CD14-positive monocyte (primary cell): ENCODE results near the gene E2F2. TPM values are rescaled to one million over a fixed set of nuclear protein-coding genes. Genes with fewer than 3 reads are reported as not detected.

Source experiments
- DNase-seq, 3 donors: peaks; one replicate each; pipeline ENCODE4 v3.0.0-alpha.2; 2011 to 2022
- H2AFZ ChIP-seq: 2 replicates; pipeline ENCODE4 v1.6.0; 2012; ENCODE audit warnings: mild to moderate bottlenecking, low read depth, low read length, inconsistent platforms; ENCODE audit not compliant: insufficient read depth, poor library complexity, severe bottlenecking
- H3K27ac ChIP-seq, 2 donors: 1 replicate in 1 of 2; 2 replicates in 1 of 2; pipeline ENCODE4 v1.5.1; 2012 to 2013; ENCODE audit warnings: low read length in 2 of 2, control low read depth in 1 of 2, inconsistent platforms in 1 of 2, low read depth in 1 of 2, mild to moderate bottlenecking in 1 of 2
- H3K27me3 ChIP-seq, 2 donors: one replicate each; pipeline versions ENCODE4 v1.6.0 to v1.6.1; 2011 to 2013; ENCODE audit warnings: low read length in 2 of 2; ENCODE audit not compliant: control insufficient read depth in 2 of 2, insufficient read depth in 2 of 2
- H3K36me3 ChIP-seq, 2 donors: replicated peaks in 1 of 2; 1 replicate in 1 of 2; 2 replicates in 1 of 2; pipeline versions ENCODE4 v1.5.1 to v1.6.1; 2012 to 2013; ENCODE audit warnings: low read length in 2 of 2, control low read depth in 1 of 2, inconsistent platforms in 1 of 2, mild to moderate bottlenecking in 1 of 2; ENCODE audit not compliant: insufficient read depth in 2 of 2, control insufficient read depth in 1 of 2
- H3K4me1 ChIP-seq, 2 donors: 1 replicate in 1 of 2; 2 replicates in 1 of 2; pipeline versions ENCODE4 v1.5.1 to v1.6.1; 2012 to 2013; ENCODE audit warnings: low read length in 2 of 2, control low read depth in 1 of 2, inconsistent platforms in 1 of 2, mild to moderate bottlenecking in 1 of 2, moderate library complexity in 1 of 2; ENCODE audit not compliant: insufficient read depth in 2 of 2, control insufficient read depth in 1 of 2
- H3K4me2 ChIP-seq: replicated peaks from 2 replicates; pipeline ENCODE3; 2012; ENCODE audit warnings: low read length, moderate library complexity, mild to moderate bottlenecking; ENCODE audit not compliant: poor library complexity, severe bottlenecking; ENCODE audit errors: extremely low read depth
- H3K4me3 ChIP-seq, 3 experiments: fragments of 200-600 bp in 1 of 3; sonication (generic) in 1 of 3; replicated peaks in 1 of 3; 1 replicate in 2 of 3; 2 replicates in 1 of 3; pipeline ENCODE4 v1.5.1; 2011 to 2013; ENCODE audit warnings: low read length in 3 of 3, mild to moderate bottlenecking in 3 of 3, control low read depth in 2 of 3, low read depth in 2 of 3, inconsistent platforms in 1 of 3, moderate library complexity in 1 of 3
- H3K79me2 ChIP-seq: 2 replicates; pipeline ENCODE4 v1.6.0; 2012; ENCODE audit warnings: mild to moderate bottlenecking, control low read depth, inconsistent platforms, low read length, moderate library complexity; ENCODE audit not compliant: insufficient read depth
- H3K9ac ChIP-seq: 2 replicates; pipeline ENCODE4 v1.6.0; 2017; ENCODE audit warnings: low read length, mild to moderate bottlenecking; ENCODE audit not compliant: insufficient read depth, poor library complexity, severe bottlenecking
- H3K9me3 ChIP-seq, 2 donors: replicated peaks in 1 of 2; 1 replicate in 1 of 2; 2 replicates in 1 of 2; pipeline versions ENCODE4 v1.5.1 to v1.6.1; 2012 to 2013; ENCODE audit warnings: low read length in 2 of 2, control low read depth in 1 of 2; ENCODE audit not compliant: control insufficient read depth in 1 of 2, insufficient read depth in 1 of 2
- H4K20me1 ChIP-seq: 2 replicates; pipeline ENCODE4 v1.6.0; 2012; ENCODE audit warnings: mild to moderate bottlenecking, low read length, control low read depth, moderate library complexity; ENCODE audit not compliant: insufficient read depth
- H3K27ac Mint-ChIP-seq, 7 donors: one replicate each; pipeline ENCODE4 v1.8.0; 2020; ENCODE audit warnings: mild to moderate bottlenecking in 7 of 7, mixed read lengths in 7 of 7, moderate library complexity in 6 of 7, inconsistent platforms in 2 of 7
- H3K27me3 Mint-ChIP-seq, 3 donors: one replicate each; pipeline ENCODE4 v1.8.0; 2021 to 2022; ENCODE audit warnings: low read depth in 3 of 3, mild to moderate bottlenecking in 3 of 3, mixed read lengths in 3 of 3, moderate library complexity in 3 of 3, inconsistent platforms in 1 of 3
- H3K36me3 Mint-ChIP-seq, 2 donors: one replicate each; pipeline ENCODE4 v1.8.0; 2020; ENCODE audit warnings: mixed read lengths in 2 of 2, inconsistent platforms in 1 of 2, mild to moderate bottlenecking in 1 of 2
- H3K4me1 Mint-ChIP-seq: one replicate; pipeline ENCODE4 v1.8.0; 2020; ENCODE audit warnings: mild to moderate bottlenecking, mixed read lengths
- H3K4me3 Mint-ChIP-seq, 2 donors: one replicate each; pipeline ENCODE4 v1.8.0; 2020; ENCODE audit warnings: mild to moderate bottlenecking in 2 of 2, mixed read lengths in 2 of 2, moderate library complexity in 1 of 2
- H3K9me3 Mint-ChIP-seq, 7 donors: one replicate each; pipeline ENCODE4 v1.8.0; 2020 to 2022; ENCODE audit warnings: mixed read lengths in 7 of 7, mild to moderate bottlenecking in 6 of 7, moderate library complexity in 6 of 7, inconsistent platforms in 2 of 7
- WGBS: methylation state at CpG from one replicate; pipeline ENCODE4 v1.1.5; 2013; ENCODE audit warnings: missing lambda C conversion rate; ENCODE audit not compliant: insufficient coverage; 5-methylcytosine and 5-hydroxymethylcytosine counted together
- intact Hi-C, 2 donors: fragments of 100-400 bp; cut with micrococcal nuclease; formaldehyde crosslinking; loops; one replicate each; pipeline versions ENCODE4 v1.15.0 to v1.15.1; 2023
- polyA plus RNA-seq, 3 donors: library from polyadenylated mRNA; depleted of rRNA in 1 of 3; unstranded in 2 of 3; stranded (reverse) in 1 of 3; fragments of 300-500 nt in 2 of 3; fragments of >200 nt in 1 of 3; fragmentation: Illumina TruSeq in 2 of 3; gene quantifications; 1 replicate in 2 of 3; 2 replicates in 1 of 3; pipeline ENCODE4 v1.2.3, GENCODE V29; 2012 to 2021
- TF ChIP-seq, protein P1 (sequence below): fragments of 200-600 bp; IDR thresholded peaks from one replicate; pipeline ENCODE4 v1.8.0; 2022; ENCODE audit warnings: antibody characterized with exemption, mild to moderate bottlenecking

The E2F2 gene
- polyA plus RNA-seq, 3 donors = 0.24 to 4.7 (median 1.8) TPM

DNA sequence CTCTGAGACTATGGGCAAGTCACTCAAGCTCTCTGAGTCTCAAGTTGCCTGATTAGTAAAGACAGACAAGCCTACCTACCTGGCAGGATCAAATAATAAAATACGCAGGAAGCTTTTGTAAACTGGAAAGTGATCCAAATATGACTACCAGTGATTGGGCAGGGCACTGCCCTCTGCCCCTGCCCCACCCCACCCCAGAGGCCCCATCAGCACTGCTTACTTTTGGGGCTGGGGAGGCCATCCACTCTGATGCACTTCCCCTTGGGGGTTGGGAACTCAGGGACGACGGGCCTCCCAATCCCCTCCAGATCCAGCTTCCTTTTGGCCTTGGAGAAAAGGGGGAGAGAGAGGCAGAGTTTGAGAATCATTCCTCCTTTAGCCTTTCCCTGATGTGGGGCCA is 6.9 kb downstream of the E2F2 start:
- Histone ChIP-seq H3K27me3 (no peaks in the 10 kb centered on the region), H3K4me3 (peak overlapping the region in 1 of 3 experiments; percentile 53), H4K20me1 (no peaks in the 10 kb centered on the region), H3K4me2 (peak overlapping the region; percentile 63), H2AFZ (peak overlapping the region; percentile 50), H3K4me1 (peaks cover 76 to 77% of the 10 kb centered on the region in 2 donors), H3K79me2 (peaks cover 80% of the 10 kb centered on the region), H3K27ac (peak overlapping the region; percentile 74 to 99), H3K36me3 (peaks cover 13 to 30% of the 10 kb centered on the region in 2 donors), H3K9ac (peak overlapping the region; percentile 18), H3K9me3 (no peaks in the 10 kb centered on the region)
- TF ChIP-seq, protein P1, sequence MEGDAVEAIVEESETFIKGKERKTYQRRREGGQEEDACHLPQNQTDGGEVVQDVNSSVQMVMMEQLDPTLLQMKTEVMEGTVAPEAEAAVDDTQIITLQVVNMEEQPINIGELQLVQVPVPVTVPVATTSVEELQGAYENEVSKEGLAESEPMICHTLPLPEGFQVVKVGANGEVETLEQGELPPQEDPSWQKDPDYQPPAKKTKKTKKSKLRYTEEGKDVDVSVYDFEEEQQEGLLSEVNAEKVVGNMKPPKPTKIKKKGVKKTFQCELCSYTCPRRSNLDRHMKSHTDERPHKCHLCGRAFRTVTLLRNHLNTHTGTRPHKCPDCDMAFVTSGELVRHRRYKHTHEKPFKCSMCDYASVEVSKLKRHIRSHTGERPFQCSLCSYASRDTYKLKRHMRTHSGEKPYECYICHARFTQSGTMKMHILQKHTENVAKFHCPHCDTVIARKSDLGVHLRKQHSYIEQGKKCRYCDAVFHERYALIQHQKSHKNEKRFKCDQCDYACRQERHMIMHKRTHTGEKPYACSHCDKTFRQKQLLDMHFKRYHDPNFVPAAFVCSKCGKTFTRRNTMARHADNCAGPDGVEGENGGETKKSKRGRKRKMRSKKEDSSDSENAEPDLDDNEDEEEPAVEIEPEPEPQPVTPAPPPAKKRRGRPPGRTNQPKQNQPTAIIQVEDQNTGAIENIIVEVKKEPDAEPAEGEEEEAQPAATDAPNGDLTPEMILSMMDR = no peak
- Mint-ChIP-seq H3K4me3 (peak overlapping the region in 1 of 2 donors; percentile 48), H3K36me3 (peaks cover 10 to 38% of the 10 kb centered on the region in 2 donors), H3K27ac (peak overlapping the region; percentile 85 to 99 (median 94)), H3K9me3 (peaks cover 0 to 2% (median 0%) of the 10 kb centered on the region in 7 donors), H3K27me3 (no peaks in the 10 kb centered on the region), H3K4me1 (peaks cover 78% of the 10 kb centered on the region)
- intact Hi-C loops = no loop called here
- no peak for DNase-seq
- WGBS = no CpG with 5 or more reads among the region's 3 CpGs

DNA sequence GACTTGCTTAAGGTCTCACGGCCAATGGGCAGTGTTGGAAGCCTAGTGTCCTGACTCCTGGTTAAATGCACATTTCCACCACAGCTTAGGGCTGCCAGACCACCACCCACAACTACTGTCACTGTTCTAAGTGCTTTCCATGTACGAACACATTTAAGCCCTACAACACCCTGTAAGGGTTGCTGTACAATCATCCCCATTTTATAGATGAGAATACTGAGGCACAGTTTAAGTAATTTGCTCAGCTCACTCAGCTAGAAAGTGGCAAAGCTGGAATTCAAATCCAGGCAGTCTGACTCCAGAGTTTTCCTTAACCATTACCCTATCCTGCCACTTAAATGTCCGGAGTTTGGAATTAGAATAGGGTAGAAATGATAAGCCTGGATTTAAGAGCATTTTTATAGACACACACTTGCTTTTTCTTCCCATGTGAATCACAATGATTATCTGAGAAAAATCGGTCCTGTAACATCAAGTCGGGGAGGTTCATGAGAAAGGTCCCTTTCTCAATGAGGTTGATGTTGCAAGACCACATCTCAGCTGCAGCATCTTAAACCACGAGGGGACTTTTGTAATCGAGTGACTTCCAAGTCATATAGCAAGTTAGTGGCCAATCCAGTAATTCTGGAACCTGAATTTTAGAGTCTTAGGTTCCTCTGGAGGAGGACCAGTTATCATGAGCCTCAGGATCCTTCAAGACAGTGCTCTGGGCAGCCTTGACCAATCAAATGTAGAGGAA is 8.6 kb downstream of the E2F2 start:
- 0% methylated on average over 2 of the region's 7 CpGs for WGBS
- H3K4me2 ChIP-seq = peak overlapping the region; percentile 40

More for the DNA sequence above, 8.6 kb downstream of the E2F2 start:
- no peak overlapping the region for H2AFZ ChIP-seq
- TF ChIP-seq, protein P1 = no peak
- H3K4me1 ChIP-seq = peaks cover 58 to 59% of the 10 kb centered on the region in 2 donors
- Mint-ChIP-seq H3K9me3 (peaks cover 0 to 2% (median 0%) of the 10 kb centered on the region in 7 donors), H3K27ac (peak overlapping the region; percentile 90 to 99 (median 94)), H3K27me3 (no peaks in the 10 kb centered on the region), H3K36me3 (peaks cover 23 to 55% of the 10 kb centered on the region in 2 donors), H3K4me3 (peak overlapping the region in 1 of 2 donors; percentile 65), H3K4me1 (peaks cover 62% of the 10 kb centered on the region)
- no peaks in the 10 kb centered on the region for H4K20me1 ChIP-seq
- no peak overlapping the region for H3K9ac ChIP-seq
- H3K27me3 ChIP-seq = no peaks in the 10 kb centered on the region
- peak; percentile 88 to 96 (median 93) for DNase-seq
- peaks cover 26 to 45% of the 10 kb centered on the region in 2 donors for H3K36me3 ChIP-seq
- H3K27ac ChIP-seq = peak overlapping the region; percentile 74 to 99
- peak overlapping the region in 1 of 3 experiments; percentile 30 for H3K4me3 ChIP-seq
- intact Hi-C loops = no loop called here
- H3K9me3 ChIP-seq = no peaks in the 10 kb centered on the region
- peaks cover 74% of the 10 kb centered on the region for H3K79me2 ChIP-seq
